Heart right ventricle (tissue), 16 donors: Measurements from ENCODE around the gene CDK9. TPM values are rescaled to one million over a fixed set of nuclear protein-coding genes. Genes with fewer than 3 reads are reported as not detected.

Experiments used
- ATAC-seq, 8 donors: fragments of 200-7000 bp; cut with Tn5 transposase; one replicate each; pipeline ENCODE4 v1.9.1; 2020; ENCODE audit warnings: mild to moderate bottlenecking in 8 of 8, moderate library complexity in 8 of 8, moderate number of reproducible peaks in 1 of 8
- DNase-seq, 2 donors: peaks; one replicate each; pipeline ENCODE4 v3.0.0-alpha.2; 2020
- H3K27ac ChIP-seq, 10 donors: fragments of 200-600 bp; sonication (generic) in 2 of 10; one replicate each; pipeline versions ENCODE4 v1.5.0 to v1.8.0; 2020 to 2022; ENCODE audit warnings: mild to moderate bottlenecking in 3 of 10
- H3K27me3 ChIP-seq, 7 donors: fragments of 200-600 bp; one replicate each; pipeline ENCODE4 v1.8.0; 2021 to 2022; ENCODE audit warnings: mild to moderate bottlenecking in 2 of 7
- H3K36me3 ChIP-seq, 9 donors: fragments of 200-600 bp; sonication (generic) in 1 of 9; one replicate each; pipeline versions ENCODE4 v1.5.0 to v1.8.0; 2020 to 2022; ENCODE audit warnings: mild to moderate bottlenecking in 2 of 9
- H3K4me1 ChIP-seq, 9 donors: fragments of 200-600 bp; sonication (generic) in 1 of 9; one replicate each; pipeline versions ENCODE4 v1.5.0 to v1.8.0; 2020 to 2022; ENCODE audit warnings: mild to moderate bottlenecking in 4 of 9
- H3K4me3 ChIP-seq, 10 donors: fragments of 200-600 bp; sonication (generic) in 2 of 10; one replicate each; pipeline versions ENCODE4 v1.5.0 to v1.8.0; 2020 to 2022; ENCODE audit warnings: mild to moderate bottlenecking in 7 of 10, moderate library complexity in 2 of 10
- H3K9me3 ChIP-seq, 11 donors: fragments of 200-600 bp in 10 of 11; sonication (generic) in 2 of 11; one replicate each; pipeline versions ENCODE4 v1.5.0 to v1.8.0; 2013 to 2022; ENCODE audit warnings: mild to moderate bottlenecking in 2 of 11, control low read depth in 1 of 11, moderate library complexity in 1 of 11
- WGBS, 2 donors: extraction: QIAGEN DNeasy Blood & Tissue Kit; methylation state at CpG; one replicate each; pipeline ENCODE4 v1.1.7; 2013; ENCODE audit warnings: inconsistent platforms in 1 of 2; 5-methylcytosine and 5-hydroxymethylcytosine counted together
- intact Hi-C, 10 donors: fragments of 100-400 bp; cut with DNase I; formaldehyde crosslinking; loops; one replicate each; pipeline versions ENCODE4 v1.11.1 to v1.14.2; 2022
- polyA plus RNA-seq, 2 donors: library from polyadenylated mRNA; stranded (reverse); fragments of 200-250 nt; gene quantifications; one replicate each; pipeline ENCODE4 v1.2.3, GENCODE V29; 2013
- total RNA-seq, 10 donors: library from RNA; stranded (reverse); fragmentation: NEBNext Ultra II Directional in 3 of 10; extraction: Animal tissue kit (Norgen Biotek cat#: 25700) in 3 of 10; gene quantifications; one replicate each; pipeline versions ENCODE4 v1.2.1 to v1.2.4, GENCODE V29; 2021 to 2023
- TF ChIP-seq, protein P1 (sequence below), 9 donors: fragments of 200-600 bp; sonication (generic) in 2 of 9; IDR thresholded peaks; one replicate each; pipeline versions ENCODE4 v1.5.0 to v1.8.0; 2021 to 2022; ENCODE audit warnings: antibody characterized with exemption in 9 of 9, mild to moderate bottlenecking in 5 of 9, moderate library complexity in 1 of 9
- donor health status: Arrhythmogenic right ventricular cardiomyopathy.
- donor health status: ischemic (EF 13 %, LVEDD 7.1; RV severe dilation, severe dysfunction).
- donor health status: healthy with polysubstance abuse.
- donor health status: DM: no; HTN: yes; CAD: no.
- donor health status: DM: no; HTN: no; CAD: no.
- donor health status: ischemic (EF 25% LVEDD 6.9; RV normal size, moderate dysfunction).
- donor health status: ischemic (EF 25% LVEDD 5.7; RV mildly dilated, moderate dysfunction).
- donor health status: healthy.
- donor health status: DM: yes; HTN: yes; CAD: no.
- donor health status: Ischemic cardiomyopathy.
- donor health status: ischemic (EF 35%, LVEDD 5.7; RV mildly dilated, moderate dysfunction).
- donor health status: nonischemic (EF 11% LVEDD 7.7; RV severe dilation, severe dysfunction).
- donor health status: DM: yes; HTN: yes; CAD: no.
- donor health status: PGD.
- donor health status: ischemic (EF 29% LVEDD 5.4; RV normal size, mild dysfunction).
- donor health status: nonischemic (EF 23%, LVEDD 6.1; RV moderate dilation, normal function).

Gene CDK9
- total and polyA plus RNA-seq, 12 donors = 30.9 to 59.0 (median 44.1) TPM

DNA sequence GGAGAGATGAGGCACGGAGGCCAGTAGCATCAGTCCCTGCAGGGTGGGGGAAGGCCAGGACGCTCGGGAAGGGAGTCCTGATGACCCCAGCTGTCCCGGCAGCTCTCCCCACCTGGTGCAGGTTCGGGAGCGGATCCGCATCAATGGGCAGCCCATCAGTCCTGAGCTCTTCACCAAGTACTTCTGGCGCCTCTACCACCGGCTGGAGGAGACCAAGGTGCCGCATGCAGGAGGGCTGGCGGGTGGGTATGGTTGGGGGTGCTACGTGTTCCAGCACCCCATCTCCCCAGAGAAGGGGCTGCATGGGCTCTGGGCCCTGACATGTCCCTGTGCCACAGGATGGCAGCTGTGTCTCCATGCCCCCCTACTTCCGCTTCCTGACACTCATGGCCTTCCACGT is 21.0 kb downstream of the CDK9 start:
- Histone ChIP-seq H3K27me3 (no peaks in the 10 kb centered on the region), H3K4me3 (no peak overlapping the region), H3K27ac (no peak overlapping the region), H3K9me3 (no peaks in the 10 kb centered on the region), H3K36me3 (peaks cover 0 to 69% (median 15%) of the 10 kb centered on the region in 9 donors), H3K4me1 (peaks cover 12 to 53% (median 26%) of the 10 kb centered on the region in 9 donors)
- TF ChIP-seq, protein P1, sequence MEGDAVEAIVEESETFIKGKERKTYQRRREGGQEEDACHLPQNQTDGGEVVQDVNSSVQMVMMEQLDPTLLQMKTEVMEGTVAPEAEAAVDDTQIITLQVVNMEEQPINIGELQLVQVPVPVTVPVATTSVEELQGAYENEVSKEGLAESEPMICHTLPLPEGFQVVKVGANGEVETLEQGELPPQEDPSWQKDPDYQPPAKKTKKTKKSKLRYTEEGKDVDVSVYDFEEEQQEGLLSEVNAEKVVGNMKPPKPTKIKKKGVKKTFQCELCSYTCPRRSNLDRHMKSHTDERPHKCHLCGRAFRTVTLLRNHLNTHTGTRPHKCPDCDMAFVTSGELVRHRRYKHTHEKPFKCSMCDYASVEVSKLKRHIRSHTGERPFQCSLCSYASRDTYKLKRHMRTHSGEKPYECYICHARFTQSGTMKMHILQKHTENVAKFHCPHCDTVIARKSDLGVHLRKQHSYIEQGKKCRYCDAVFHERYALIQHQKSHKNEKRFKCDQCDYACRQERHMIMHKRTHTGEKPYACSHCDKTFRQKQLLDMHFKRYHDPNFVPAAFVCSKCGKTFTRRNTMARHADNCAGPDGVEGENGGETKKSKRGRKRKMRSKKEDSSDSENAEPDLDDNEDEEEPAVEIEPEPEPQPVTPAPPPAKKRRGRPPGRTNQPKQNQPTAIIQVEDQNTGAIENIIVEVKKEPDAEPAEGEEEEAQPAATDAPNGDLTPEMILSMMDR (IDR thresholded peaks at IDR 0.05) = no peak
- DNase-seq = no peak
- intact Hi-C loops = loop anchor here in 2 of 10 donors (5.0 to 10.0 kb wide), 3 partner anchors 65 to 110 kb away; partner anchors contain the start of gene ST6GALNAC4 (in 2 of the 2)
- ATAC-seq = no peak
- WGBS, 2 donors = 92 to 95% methylated on average over 14 of the region's 14 CpGs

DNA sequence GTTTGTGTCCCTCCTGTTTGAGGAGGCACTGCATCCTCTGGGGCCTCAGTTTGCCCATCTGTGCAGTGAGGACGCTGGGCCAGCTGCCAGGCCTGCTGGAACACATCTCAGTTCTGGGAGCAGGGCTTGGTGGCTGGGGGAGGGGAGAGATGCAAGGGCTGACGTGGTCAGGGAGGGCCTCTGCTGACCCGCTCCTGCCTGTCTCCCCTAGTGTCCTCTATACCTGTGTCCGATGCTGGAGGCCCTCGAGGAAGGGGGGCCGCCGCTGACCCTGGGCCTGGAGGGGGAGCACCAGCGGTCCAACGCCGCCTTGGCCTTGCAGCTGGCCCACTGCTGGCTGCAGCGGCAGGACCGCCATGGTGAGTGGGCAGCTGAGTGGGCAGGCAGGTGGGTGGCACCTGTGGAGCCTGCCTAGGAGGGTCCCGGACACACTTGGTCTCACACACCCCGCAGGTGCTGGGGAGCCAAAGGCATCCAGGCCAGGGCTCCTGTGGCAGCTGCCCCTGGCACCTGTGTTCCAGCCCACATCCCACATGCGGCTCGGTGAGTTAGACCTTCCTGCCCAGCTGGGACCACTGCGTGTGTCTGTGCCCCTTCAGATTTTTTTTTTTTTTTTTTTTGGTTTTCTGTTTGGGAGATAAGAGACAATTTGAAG is 22.6 kb downstream of the CDK9 start:
- no peaks in the 10 kb centered on the region for H3K9me3 ChIP-seq
- peaks cover 7 to 46% (median 20%) of the 10 kb centered on the region in 9 donors for H3K4me1 ChIP-seq
- intact Hi-C loops = loop anchor here in 2 of 10 donors (5.0 to 10.0 kb wide), 3 partner anchors 64 to 109 kb away; partner anchors contain the start of gene ST6GALNAC4 (in 2 of the 2)
- ATAC-seq (peak in 1 of 8 donors; percentile 3), DNase-seq (no peak)
- H3K36me3 ChIP-seq = peaks cover 0 to 85% (median 31%) of the 10 kb centered on the region in 9 donors
- H3K27ac ChIP-seq = peak overlapping the region in 5 of 10 donors; percentile 44 to 73 (median 59)
- H3K27me3 ChIP-seq = no peaks in the 10 kb centered on the region
- H3K4me3 ChIP-seq = no peak overlapping the region
- TF ChIP-seq, protein P1 (IDR thresholded peaks at IDR 0.05) = no peak
- 79 to 89% methylated on average over 16 to 17 of the region's 17 CpGs for WGBS, 2 donors

DNA sequence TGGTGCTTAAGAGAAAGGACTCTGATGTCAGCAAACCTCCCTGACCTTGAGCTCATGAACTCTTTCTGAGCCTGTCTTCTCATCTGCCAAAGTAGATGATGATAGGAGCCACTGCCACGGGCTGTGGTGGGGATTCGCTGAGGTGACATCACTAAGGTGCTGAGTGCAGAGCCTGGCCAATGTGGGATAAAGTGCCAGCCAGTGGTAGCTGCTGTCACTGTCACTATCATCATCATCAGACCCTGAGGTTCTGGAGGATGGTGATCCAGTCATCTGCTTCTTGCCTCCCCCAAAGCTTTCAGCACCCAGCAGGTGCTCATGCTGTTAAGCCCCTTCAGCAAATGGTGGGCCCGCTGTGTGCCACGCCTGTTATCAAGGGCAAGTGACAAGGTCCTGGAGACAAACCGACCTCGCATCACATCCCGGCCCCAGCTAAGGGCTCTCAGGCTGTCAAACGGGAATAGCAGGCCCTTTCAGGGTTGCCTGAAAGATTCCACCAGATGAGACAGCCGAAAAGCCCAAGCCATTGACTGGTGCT is 23.2 kb downstream of the CDK9 start:
- Histone ChIP-seq H3K36me3 (peaks cover 0 to 91% (median 35%) of the 10 kb centered on the region in 9 donors), H3K9me3 (no peaks in the 10 kb centered on the region), H3K27ac (peak overlapping the region in 7 of 10 donors; percentile 3 to 73 (median 53)), H3K4me3 (peak overlapping the region in 1 of 10 donors; percentile 14), H3K4me1 (peaks cover 2 to 46% (median 14%) of the 10 kb centered on the region in 9 donors), H3K27me3 (no peaks in the 10 kb centered on the region)
- intact Hi-C loops = loop anchor here in 2 of 10 donors (5.0 to 10.0 kb wide), 3 partner anchors 63 to 108 kb away; partner anchors contain the start of gene ST6GALNAC4 (in 2 of the 2)
- TF ChIP-seq, protein P1 (IDR thresholded peaks at IDR 0.05) = no peak
- 47 to 55% methylated on average over 9 of the region's 9 CpGs for WGBS, 2 donors
- ATAC-seq (peak in 6 of 8 donors; percentile 5 to 30 (median 17)), DNase-seq (no peak)

DNA sequence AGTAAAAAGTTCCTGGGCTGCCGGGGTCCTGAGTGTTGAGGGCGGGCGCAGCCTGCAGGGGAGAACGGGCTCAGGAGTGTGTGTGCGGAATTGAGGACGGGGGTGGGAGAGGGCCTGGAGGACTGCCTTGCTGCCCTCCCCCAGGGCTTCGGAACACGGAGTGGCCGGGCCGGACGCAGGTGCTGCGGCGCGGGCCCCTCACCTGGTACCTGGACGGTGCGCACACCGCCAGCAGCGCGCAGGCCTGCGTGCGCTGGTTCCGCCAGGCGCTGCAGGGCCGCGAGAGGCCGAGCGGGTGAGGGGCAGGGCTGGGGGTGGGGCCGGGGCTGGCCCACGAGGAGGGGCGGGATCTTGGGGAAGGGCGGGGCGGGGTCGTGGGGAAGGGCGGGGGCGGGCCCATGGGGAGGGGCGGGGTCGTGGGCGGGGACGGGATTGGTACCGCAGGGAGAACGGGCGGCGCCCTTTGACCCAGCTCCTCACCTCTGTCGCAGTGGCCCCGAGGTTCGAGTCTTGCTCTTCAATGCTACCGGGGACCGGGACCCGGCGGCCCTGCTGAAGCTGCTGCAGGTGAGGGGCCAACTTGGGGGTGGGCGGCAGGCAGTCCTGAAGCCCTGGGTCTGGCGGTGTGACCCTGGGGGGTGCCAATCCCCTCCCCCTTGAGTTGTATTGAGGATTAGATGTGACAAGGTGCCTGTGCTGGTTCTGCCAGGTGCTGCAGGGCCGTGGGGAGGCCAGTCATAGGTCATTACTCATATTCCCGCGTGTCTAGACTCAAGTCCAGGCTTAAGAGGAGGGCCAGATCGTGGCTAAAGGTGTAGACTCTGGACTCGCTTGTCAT is 23.9 kb downstream of the CDK9 start:
- TF ChIP-seq, protein P1 (IDR thresholded peaks at IDR 0.05) = no peak
- Histone ChIP-seq H3K36me3 (peaks cover 0 to 93% (median 42%) of the 10 kb centered on the region in 9 donors), H3K27me3 (no peaks in the 10 kb centered on the region), H3K4me1 (peaks cover 0 to 41% (median 9%) of the 10 kb centered on the region in 9 donors), H3K27ac (peak overlapping the region in 7 of 10 donors; percentile 3 to 73 (median 53)), H3K4me3 (peak overlapping the region in 1 of 10 donors; percentile 14), H3K9me3 (no peaks in the 10 kb centered on the region)
- intact Hi-C loops = loop anchor here in 3 of 10 donors (5.0 to 10.0 kb wide), 3 partner anchors 63 to 108 kb away; partner anchors contain the start of gene ST6GALNAC4 (in 2 of the 3)
- WGBS, 2 donors = 43 to 52% methylated on average over 43 to 57 of the region's 57 CpGs
- DNase-seq (peak in 1 of 2 donors; percentile 50), ATAC-seq (peak in 5 of 8 donors; percentile 18 to 29 (median 23))
